HCT116 (cell line): ENCODE data around the gene PSTPIP1. TPM values are rescaled to one million over a fixed set of nuclear protein-coding genes. Genes with fewer than 3 reads are reported as not detected.

Experiments used
- ATAC-seq: fragments of 200-7000 bp; cut with Tn5 transposase; 2 replicates; pipeline ENCODE4 v1.9.1; 2020; ENCODE audit warnings: mild to moderate bottlenecking, moderate library complexity
- BruUV-seq: library from RNA; stranded (reverse); fragments of 400-500 nt; replicated peaks from 2 replicates; lab custom pipeline; 2021; lab: Mats Ljungman, UMichigan
- CTCF ChIA-PET: fragments of 300-600 bp; sonication (Branson Sonifier 250); formaldehyde crosslinking; loops from one replicate; lab custom pipeline; 2021; ENCODE audit warnings: antibody characterized with exemption; lab: Charles Lee
- POLR2A ChIA-PET: fragments of 300-600, 350-600 bp; sonication (Branson Sonifier 250); formaldehyde crosslinking; loops from one replicate; lab custom pipeline; 2021; ENCODE audit warnings: antibody characterized with exemption; lab: Charles Lee
- RAD21 ChIA-PET, 2 experiments: fragments of 300-600 bp; sonication (Branson Sonifier 250); formaldehyde crosslinking; loops; one replicate each; lab custom pipeline; 2023; ENCODE audit warnings: low total read pairs in 2 of 2; ENCODE audit not compliant: uncharacterized antibody in 2 of 2, unreplicated experiment in 2 of 2, low non-redundant PET in 1 of 2; lab: Charles Lee
- DNase-seq: peaks from one replicate; pipeline ENCODE4 v3.0.0-alpha.2; 2010; ENCODE audit warnings: low read depth, low spot score
- H2AFZ ChIP-seq: fragments of 200-600 bp; shearing (Covaris generic), sonication (generic); 2 replicates; pipeline ENCODE4 v1.6.1; 2017; ENCODE audit warnings: low read depth, mixed run types, mixed read lengths, antibody characterized with exemption, low read length; ENCODE audit not compliant: poor library complexity, severe bottlenecking
- H3K27ac ChIP-seq: 2 replicates; pipeline ENCODE4 v1.5.1; 2012; ENCODE audit warnings: low read depth, low read length
- H3K27me3 ChIP-seq: fragments of 200-600 bp; sonication (generic); 2 replicates; pipeline ENCODE4 v1.6.1; 2016; ENCODE audit warnings: mixed run types, low read length, mixed read lengths; ENCODE audit not compliant: insufficient read depth
- H3K36me3 ChIP-seq, 2 experiments: fragments of 200-500 bp in 1 of 2; fragments of 200-600 bp in 1 of 2; sonication (Bioruptor generic) in 1 of 2; sonication (generic) in 1 of 2; 2 replicates each; pipeline versions ENCODE4 v1.5.1 to v1.6.1; 2014 to 2016; ENCODE audit warnings: low read length in 2 of 2, inconsistent platforms in 1 of 2, mixed read lengths in 1 of 2, mixed run types in 1 of 2; ENCODE audit not compliant: insufficient read depth in 2 of 2, control insufficient read depth in 1 of 2
- H3K4me1 ChIP-seq, 2 experiments: fragments of 200-600 bp in 1 of 2; sonication (generic) in 1 of 2; 2 replicates each; pipeline versions ENCODE4 v1.5.1 to v1.6.1; 2012 to 2017; ENCODE audit warnings: low read length in 2 of 2, inconsistent platforms in 1 of 2, mild to moderate bottlenecking in 1 of 2, mixed read lengths in 1 of 2, mixed run types in 1 of 2, moderate library complexity in 1 of 2; ENCODE audit not compliant: insufficient read depth in 2 of 2, control insufficient read depth in 1 of 2
- H3K4me2 ChIP-seq: fragments of 200-600 bp; sonication (generic); 2 replicates; pipeline ENCODE4 v1.6.1; 2017; ENCODE audit warnings: mixed run types, low read length, mixed read lengths
- H3K4me3 ChIP-seq, 2 experiments: fragments of 200-600 bp in 1 of 2; sonication (generic) in 1 of 2; replicated peaks in 1 of 2; 2 replicates each; pipeline ENCODE4 v1.5.1; 2011 to 2016; ENCODE audit warnings: low read length in 2 of 2, control low read depth in 1 of 2, low read depth in 1 of 2, mild to moderate bottlenecking in 1 of 2, mixed read lengths in 1 of 2, mixed run types in 1 of 2
- H3K79me2 ChIP-seq: fragments of 200-600 bp; sonication (generic); 2 replicates; pipeline ENCODE4 v1.6.1; 2017; ENCODE audit warnings: mild to moderate bottlenecking, mixed run types, low read length, moderate library complexity, mixed read lengths; ENCODE audit not compliant: insufficient read depth
- H3K9ac ChIP-seq: fragments of 200-600 bp; sonication (generic); 2 replicates; pipeline ENCODE4 v1.6.1; 2016; ENCODE audit warnings: low read length, mixed read lengths
- H3K9me2 ChIP-seq: fragments of 200-600 bp; sonication (generic), shearing (Covaris generic); 2 replicates; pipeline ENCODE4 v1.6.1; 2017; ENCODE audit warnings: mixed run types, mild to moderate bottlenecking, moderate library complexity; ENCODE audit not compliant: insufficient read depth
- H3K9me3 ChIP-seq, 2 experiments: fragments of 200-500 bp in 1 of 2; fragments of 200-600 bp in 1 of 2; sonication (Bioruptor generic) in 1 of 2; sonication (generic) in 1 of 2; 2 replicates each; pipeline ENCODE4 v1.6.1; 2014 to 2017; ENCODE audit warnings: low read length in 2 of 2, mixed read lengths in 2 of 2, inconsistent platforms in 1 of 2, low read depth in 1 of 2, mild to moderate bottlenecking in 1 of 2, mixed run types in 1 of 2, moderate library complexity in 1 of 2; ENCODE audit not compliant: control insufficient read depth in 1 of 2, insufficient read depth in 1 of 2
- H4K20me1 ChIP-seq: fragments of 200-600 bp; sonication (generic), shearing (Covaris generic); 2 replicates; pipeline ENCODE4 v1.6.1; 2017; ENCODE audit warnings: mixed run types, mild to moderate bottlenecking, moderate library complexity; ENCODE audit not compliant: insufficient read depth
- CBX3 ChIP-seq: IDR thresholded peaks from 2 replicates; pipeline ENCODE4 v1.6.1; 2012; ENCODE audit warnings: low read depth
- ELF1 ChIP-seq: IDR thresholded peaks from 2 replicates; pipeline ENCODE4 v1.6.1; 2012; ENCODE audit warnings: low read depth, borderline replicate concordance
- EZH2phosphoT487 ChIP-seq: fragments of 200-600 bp; IDR thresholded peaks from 2 replicates; pipeline ENCODE4 v1.6.1; 2018; ENCODE audit warnings: antibody characterized with exemption, borderline replicate concordance
- FOSL1 ChIP-seq: IDR thresholded peaks from 2 replicates; pipeline ENCODE4 v1.6.1; 2012; ENCODE audit warnings: low read depth
- JUND ChIP-seq: IDR thresholded peaks from 2 replicates; pipeline ENCODE4 v1.6.1; 2012
- POLR2AphosphoS5 ChIP-seq: IDR thresholded peaks from 2 replicates; pipeline ENCODE4 v1.6.1; 2011; ENCODE audit warnings: mild to moderate bottlenecking, low read depth, low read length, moderate library complexity
- RAD21 ChIP-seq: IDR thresholded peaks from 2 replicates; pipeline ENCODE4 v1.6.1; 2012; ENCODE audit warnings: low read depth, mild to moderate bottlenecking
- SP1 ChIP-seq: IDR thresholded peaks from 2 replicates; pipeline ENCODE4 v1.6.1; 2012; ENCODE audit warnings: low read depth
- YY1 ChIP-seq: IDR thresholded peaks from 2 replicates; pipeline ENCODE4 v1.6.1; 2011; ENCODE audit warnings: low read length, low read depth, moderate library complexity, mild to moderate bottlenecking; ENCODE audit not compliant: insufficient replicate concordance; ENCODE audit errors: extremely low read depth
- intact Hi-C: fragments of 100-400 bp; cut with micrococcal nuclease; formaldehyde crosslinking; loops from 2 replicates; pipeline ENCODE4 v1.10.0; 2022
- total RNA-seq: library from RNA; stranded (reverse); gene quantifications from one replicate; pipeline ENCODE4 v1.2.1, GENCODE V29; 2021; ENCODE audit not compliant: unreplicated experiment
- TF ChIP-seq, protein P1 (sequence below), 3 experiments: fragments of 200-600 bp in 1 of 3; sonication (generic) in 1 of 3; IDR thresholded peaks in 2 of 3; conservative IDR thresholded peaks in 1 of 3; 2 replicates each; pipeline ENCODE4 v1.5.1; 2012 to 2017; ENCODE audit warnings: low read depth in 2 of 3, low read length in 2 of 3, antibody characterized with exemption in 1 of 3, borderline replicate concordance in 1 of 3, control low read depth in 1 of 3, mild to moderate bottlenecking in 1 of 3, mixed read lengths in 1 of 3, mixed run types in 1 of 3, moderate library complexity in 1 of 3; ENCODE audit not compliant: insufficient read depth in 1 of 3
- TF ChIP-seq, protein P2 (sequence below): IDR thresholded peaks from 2 replicates; pipeline ENCODE4 v1.6.1; 2011; ENCODE audit warnings: mild to moderate bottlenecking, low read length, moderate library complexity; ENCODE audit not compliant: insufficient replicate concordance; ENCODE audit errors: extremely low read depth

Gene PSTPIP1
- total RNA-seq, 1 experiment from 2014 or later = 0.79 TPM

DNA sequence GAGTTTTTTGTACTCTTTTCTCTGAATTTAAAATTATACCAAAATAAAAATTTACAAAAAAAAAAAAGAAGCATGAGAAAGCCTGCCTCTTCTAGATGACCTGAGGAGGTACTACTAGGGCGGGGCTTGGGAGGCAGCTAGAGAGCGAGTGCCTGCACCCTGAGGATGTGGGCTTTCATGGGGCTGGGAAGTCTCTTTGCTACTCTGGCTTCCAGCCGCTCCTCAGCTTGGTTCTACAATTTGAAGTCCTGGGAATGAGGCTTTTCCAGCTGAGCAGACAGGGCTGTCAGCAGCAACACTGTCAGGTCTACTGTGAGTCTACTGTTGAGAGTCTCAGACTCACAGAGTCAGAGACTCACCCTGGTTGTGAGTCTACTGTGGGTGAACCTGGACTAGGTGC, 8.2 kb upstream of the PSTPIP1 start:
- no peak for ATAC-seq
- no peaks in the 10 kb centered on the region for H3K27me3 ChIP-seq
- intact Hi-C loops = no loop called here
- H3K9ac ChIP-seq = no peak overlapping the region
- H3K27ac ChIP-seq = no peak overlapping the region
- no peak for DNase-seq
- H3K9me3 ChIP-seq = no peaks in the 10 kb centered on the region
- ChIA-PET POLR2A (no interaction called here), RAD21 (no interaction called here), CTCF (interaction anchor here (1.0 kb wide), 1 partner anchor 13 kb away, joined by 3 read pairs; no protein-coding TSS in a partner anchor)
- no peaks in the 10 kb centered on the region for H3K36me3 ChIP-seq
- no TSS peak for BruUV-seq
- H3K4me2 ChIP-seq = no peak overlapping the region
- no peak for TF ChIP-seq RAD21
- no peak for TF ChIP-seq CBX3
- no peak overlapping the region for H3K4me3 ChIP-seq
- no peak overlapping the region for H2AFZ ChIP-seq
- H3K9me2 ChIP-seq = no peaks in the 10 kb centered on the region
- H3K4me1 ChIP-seq = no peaks in the 10 kb centered on the region
- H3K79me2 ChIP-seq = no peaks in the 10 kb centered on the region
- no peaks in the 10 kb centered on the region for H4K20me1 ChIP-seq

DNA sequence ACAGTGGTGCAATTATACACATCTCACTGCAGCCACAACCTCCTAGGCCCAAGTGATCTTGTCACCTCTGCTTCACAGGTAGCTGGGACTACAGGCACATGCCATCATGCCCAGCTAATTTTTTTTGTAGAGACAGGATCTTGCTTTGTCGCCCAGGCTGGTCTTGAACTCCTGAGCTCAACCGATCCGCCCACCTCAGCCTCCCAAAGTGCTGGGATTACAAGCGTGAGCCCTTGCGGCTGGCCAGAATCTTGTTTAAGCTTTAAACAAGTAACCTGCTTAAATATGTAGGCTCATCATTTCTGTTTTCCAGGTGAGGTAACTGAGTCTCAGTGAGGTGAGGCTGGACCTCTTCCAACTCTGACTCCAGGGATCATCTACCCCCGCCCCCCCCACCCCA, 7.7 kb upstream of the PSTPIP1 start:
- POLR2A ChIA-PET = no interaction called here
- CTCF ChIA-PET = interaction anchor here (1.0 kb wide), 1 partner anchor 14 kb away, joined by 3 read pairs; no protein-coding TSS in a partner anchor
- Histone ChIP-seq H3K27me3 (no peaks in the 10 kb centered on the region), H3K4me1 (no peaks in the 10 kb centered on the region), H3K27ac (no peak overlapping the region), H3K36me3 (no peaks in the 10 kb centered on the region), H4K20me1 (no peaks in the 10 kb centered on the region), H3K9me3 (no peaks in the 10 kb centered on the region), H3K79me2 (no peaks in the 10 kb centered on the region), H3K9me2 (no peaks in the 10 kb centered on the region), H3K9ac (no peak overlapping the region), H3K4me2 (no peak overlapping the region), H3K4me3 (no peak overlapping the region), H2AFZ (no peak overlapping the region)
- no peak for TF ChIP-seq POLR2AphosphoS5
- TF ChIP-seq SP1 = no peak
- TF ChIP-seq, protein P1, sequence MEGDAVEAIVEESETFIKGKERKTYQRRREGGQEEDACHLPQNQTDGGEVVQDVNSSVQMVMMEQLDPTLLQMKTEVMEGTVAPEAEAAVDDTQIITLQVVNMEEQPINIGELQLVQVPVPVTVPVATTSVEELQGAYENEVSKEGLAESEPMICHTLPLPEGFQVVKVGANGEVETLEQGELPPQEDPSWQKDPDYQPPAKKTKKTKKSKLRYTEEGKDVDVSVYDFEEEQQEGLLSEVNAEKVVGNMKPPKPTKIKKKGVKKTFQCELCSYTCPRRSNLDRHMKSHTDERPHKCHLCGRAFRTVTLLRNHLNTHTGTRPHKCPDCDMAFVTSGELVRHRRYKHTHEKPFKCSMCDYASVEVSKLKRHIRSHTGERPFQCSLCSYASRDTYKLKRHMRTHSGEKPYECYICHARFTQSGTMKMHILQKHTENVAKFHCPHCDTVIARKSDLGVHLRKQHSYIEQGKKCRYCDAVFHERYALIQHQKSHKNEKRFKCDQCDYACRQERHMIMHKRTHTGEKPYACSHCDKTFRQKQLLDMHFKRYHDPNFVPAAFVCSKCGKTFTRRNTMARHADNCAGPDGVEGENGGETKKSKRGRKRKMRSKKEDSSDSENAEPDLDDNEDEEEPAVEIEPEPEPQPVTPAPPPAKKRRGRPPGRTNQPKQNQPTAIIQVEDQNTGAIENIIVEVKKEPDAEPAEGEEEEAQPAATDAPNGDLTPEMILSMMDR (IDR thresholded peaks at IDR 0.05 in 2 of 3, conservative IDR thresholded peaks at IDR 0.05 in 1 of 3; ENCODE audit: borderline replicate concordance in 1 of 3, insufficient read depth in 1 of 3, low read depth in 2 of 3, low read length in 2 of 3) = no peak
- no peak for TF ChIP-seq ELF1
- no peak for TF ChIP-seq YY1
- TF ChIP-seq, protein P2, sequence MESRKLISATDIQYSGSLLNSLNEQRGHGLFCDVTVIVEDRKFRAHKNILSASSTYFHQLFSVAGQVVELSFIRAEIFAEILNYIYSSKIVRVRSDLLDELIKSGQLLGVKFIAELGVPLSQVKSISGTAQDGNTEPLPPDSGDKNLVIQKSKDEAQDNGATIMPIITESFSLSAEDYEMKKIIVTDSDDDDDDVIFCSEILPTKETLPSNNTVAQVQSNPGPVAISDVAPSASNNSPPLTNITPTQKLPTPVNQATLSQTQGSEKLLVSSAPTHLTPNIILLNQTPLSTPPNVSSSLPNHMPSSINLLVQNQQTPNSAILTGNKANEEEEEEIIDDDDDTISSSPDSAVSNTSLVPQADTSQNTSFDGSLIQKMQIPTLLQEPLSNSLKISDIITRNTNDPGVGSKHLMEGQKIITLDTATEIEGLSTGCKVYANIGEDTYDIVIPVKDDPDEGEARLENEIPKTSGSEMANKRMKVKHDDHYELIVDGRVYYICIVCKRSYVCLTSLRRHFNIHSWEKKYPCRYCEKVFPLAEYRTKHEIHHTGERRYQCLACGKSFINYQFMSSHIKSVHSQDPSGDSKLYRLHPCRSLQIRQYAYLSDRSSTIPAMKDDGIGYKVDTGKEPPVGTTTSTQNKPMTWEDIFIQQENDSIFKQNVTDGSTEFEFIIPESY = no peak
- TF ChIP-seq JUND = no peak
- TF ChIP-seq FOSL1 = no peak
- TF ChIP-seq EZH2phosphoT487 = no peak
- RAD21 ChIA-PET = no interaction called here
- ATAC-seq (no peak), DNase-seq (no peak)
- intact Hi-C loops = no loop called here
- no TSS peak for BruUV-seq
